Liver (tissue), 9 donors: ENCODE data around the gene RGS17. TPM values are rescaled to one million over a fixed set of nuclear protein-coding genes. Genes with fewer than 3 reads are reported as not detected.

Experiments
- DNase-seq: peaks from one replicate; pipeline ENCODE4 v3.0.0-alpha.2; 2017; ENCODE audit warnings: low spot score
- H3K27ac ChIP-seq, 2 donors: one replicate each; pipeline ENCODE4 v1.7.0; 2013; ENCODE audit warnings: inconsistent platforms in 2 of 2, low read length in 2 of 2, control low read depth in 1 of 2, low read depth in 1 of 2, mild to moderate bottlenecking in 1 of 2
- H3K27me3 ChIP-seq, 4 donors: one replicate each; pipeline versions ENCODE4 v1.6.1 to v1.7.0; 2013; ENCODE audit warnings: low read length in 3 of 4, inconsistent platforms in 1 of 4, mild to moderate bottlenecking in 1 of 4, moderate library complexity in 1 of 4; ENCODE audit not compliant: control insufficient read depth in 4 of 4, insufficient read depth in 4 of 4
- H3K36me3 ChIP-seq, 4 donors: one replicate each; pipeline versions ENCODE4 v1.6.1 to v1.7.0; 2013; ENCODE audit warnings: low read length in 3 of 4, mild to moderate bottlenecking in 3 of 4, low read depth in 1 of 4, moderate library complexity in 1 of 4; ENCODE audit not compliant: control insufficient read depth in 4 of 4, insufficient read depth in 3 of 4
- H3K4me1 ChIP-seq, 4 donors: one replicate each; pipeline versions ENCODE4 v1.6.1 to v1.7.0; 2013; ENCODE audit warnings: low read length in 3 of 4, mild to moderate bottlenecking in 3 of 4, moderate library complexity in 1 of 4; ENCODE audit not compliant: control insufficient read depth in 4 of 4, insufficient read depth in 4 of 4
- H3K4me3 ChIP-seq, 3 donors: one replicate each; pipeline versions ENCODE4 v1.6.1 to v1.7.0; 2013; ENCODE audit warnings: low read length in 3 of 3, control low read depth in 1 of 3, low read depth in 1 of 3, mild to moderate bottlenecking in 1 of 3
- H3K9ac ChIP-seq, 2 donors: one replicate each; pipeline ENCODE4 v1.7.0; 2013; ENCODE audit warnings: low read length in 2 of 2, mild to moderate bottlenecking in 2 of 2, moderate library complexity in 2 of 2, control low read depth in 1 of 2, low read depth in 1 of 2
- H3K9me3 ChIP-seq, 4 donors: one replicate each; pipeline versions ENCODE4 v1.6.1 to v1.7.0; 2013; ENCODE audit warnings: low read length in 3 of 4; ENCODE audit not compliant: control insufficient read depth in 4 of 4
- EGR1 ChIP-seq, 2 donors: IDR thresholded peaks; 2 replicates each; pipeline ENCODE4 v1.6.1; 2016 to 2018; ENCODE audit warnings: antibody characterized with exemption in 2 of 2, low read depth in 2 of 2
- FOXA1 ChIP-seq: IDR thresholded peaks from 2 replicates; pipeline ENCODE4 v1.6.1; 2016; ENCODE audit warnings: antibody characterized with exemption
- FOXA2 ChIP-seq: IDR thresholded peaks from 2 replicates; pipeline ENCODE4 v1.6.1; 2016; ENCODE audit warnings: antibody characterized with exemption
- GABPA ChIP-seq, 2 donors: IDR thresholded peaks in 1 of 2; conservative IDR thresholded peaks in 1 of 2; 2 replicates each; pipeline ENCODE4 v1.6.1; 2016; ENCODE audit warnings: antibody characterized with exemption in 2 of 2, mild to moderate bottlenecking in 1 of 2, moderate library complexity in 1 of 2
- HNF4A ChIP-seq, 2 donors: conservative IDR thresholded peaks; 2 replicates each; pipeline ENCODE4 v1.6.1; 2016; ENCODE audit warnings: antibody characterized with exemption in 2 of 2, mild to moderate bottlenecking in 2 of 2
- HNF4G ChIP-seq: IDR thresholded peaks from 2 replicates; pipeline ENCODE4 v1.6.1; 2016; ENCODE audit warnings: antibody characterized with exemption
- JUND ChIP-seq, 2 donors: IDR thresholded peaks; 2 replicates each; pipeline ENCODE4 v1.6.1; 2016; ENCODE audit warnings: antibody characterized with exemption in 2 of 2
- NR2F2 ChIP-seq: IDR thresholded peaks from 2 replicates; pipeline ENCODE4 v1.6.1; 2016; ENCODE audit warnings: antibody characterized with exemption
- RAD21 ChIP-seq, 2 donors: IDR thresholded peaks; 2 replicates each; pipeline ENCODE4 v1.6.1; 2016; ENCODE audit warnings: antibody characterized with exemption in 2 of 2, mild to moderate bottlenecking in 2 of 2
- SP1 ChIP-seq: IDR thresholded peaks from 2 replicates; pipeline ENCODE4 v1.6.1; 2018; ENCODE audit warnings: antibody characterized with exemption, mild to moderate bottlenecking
- TAF1 ChIP-seq: conservative IDR thresholded peaks from 2 replicates; pipeline ENCODE4 v1.6.1; 2016; ENCODE audit warnings: antibody characterized with exemption, mild to moderate bottlenecking
- YY1 ChIP-seq: IDR thresholded peaks from 2 replicates; pipeline ENCODE4 v1.6.1; 2016; ENCODE audit warnings: antibody characterized with exemption, mild to moderate bottlenecking
- WGBS: extraction: QIAGEN DNeasy Blood & Tissue Kit; methylation state at CpG from one replicate; pipeline ENCODE4 v1.1.7; 2013; 5-methylcytosine and 5-hydroxymethylcytosine counted together
- polyA plus RNA-seq, 2 donors: library from polyadenylated mRNA; stranded (reverse) in 1 of 2; unstranded in 1 of 2; fragments of 200-250 nt in 1 of 2; fragments of >200 nt in 1 of 2; fragmentation: Nextera tagmentation in 1 of 2; extraction: Ambion mirVana in 1 of 2; gene quantifications; one replicate each; pipeline versions ENCODE4 v1.2.1 to v1.2.3, GENCODE V29; 2013 to 2015
- total RNA-seq, 2 donors: library from RNA; depleted of rRNA; stranded (reverse); fragments of >200 nt; gene quantifications; one replicate each; pipeline ENCODE4 v1.2.3, GENCODE V29; 2014
- TF ChIP-seq, protein P1 (sequence below): IDR thresholded peaks from 2 replicates; pipeline ENCODE4 v1.6.1; 2016; ENCODE audit warnings: antibody characterized with exemption
- TF ChIP-seq, protein P2 (sequence below): IDR thresholded peaks from 2 replicates; pipeline ENCODE4 v1.6.1; 2016; ENCODE audit warnings: antibody characterized with exemption
- TF ChIP-seq, protein P3 (sequence below): fragments of 150-350 bp; IDR thresholded peaks from 2 replicates; pipeline ENCODE4 v1.5.1; 2017; ENCODE audit warnings: improper control_type of control experiment, low read depth, low read length; ENCODE audit not compliant: missing input control
- TF ChIP-seq, protein P4 (sequence below): IDR thresholded peaks from 2 replicates; pipeline ENCODE4 v1.6.1; 2016; ENCODE audit warnings: antibody characterized with exemption
- TF ChIP-seq, protein P5 (sequence below): IDR thresholded peaks from 2 replicates; pipeline ENCODE4 v1.6.1; 2016; ENCODE audit warnings: antibody characterized with exemption, mild to moderate bottlenecking
- donor health status: healthy.
- donor health status: healthy.
- donor health status: healthy.
- donor health status: healthy.
- donor health status: healthy.

Gene RGS17
- total and polyA plus RNA-seq, 4 donors: under 0.01 to 0.09 (median 0.03) TPM

DNA sequence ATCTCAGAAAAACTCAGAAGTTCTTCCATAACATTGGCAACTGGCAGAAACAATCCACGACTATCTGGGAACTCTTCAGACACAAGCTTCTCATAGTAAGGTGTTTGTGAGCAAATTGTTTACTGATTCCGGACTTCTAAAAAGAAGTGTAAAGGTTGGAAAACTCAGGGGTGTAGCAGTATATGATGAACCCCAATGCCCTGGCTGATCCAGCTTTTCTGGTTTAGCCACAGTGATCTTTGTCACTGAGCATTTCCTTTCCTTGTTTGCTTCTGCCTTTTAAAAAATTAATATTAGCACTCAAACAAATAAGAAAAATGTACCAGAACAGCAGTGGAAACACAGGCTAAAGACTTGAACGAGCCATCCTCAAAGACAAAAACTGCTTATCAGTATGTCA, 4.9 kb downstream of the RGS17 start:
- Histone ChIP-seq H3K9ac (no peak overlapping the region), H3K27ac (no peak overlapping the region), H3K36me3 (no peaks in the 10 kb centered on the region), H3K9me3 (no peaks in the 10 kb centered on the region), H3K4me3 (no peak overlapping the region), H3K4me1 (peaks cover 8 to 15% (median 14%) of the 10 kb centered on the region in 4 donors), H3K27me3 (peaks cover 0 to 24% (median 7%) of the 10 kb centered on the region in 4 donors)
- TF ChIP-seq HNF4G: no peak
- WGBS: 60% methylated on average over 3 of the region's 3 CpGs
- DNase-seq: no peak

DNA sequence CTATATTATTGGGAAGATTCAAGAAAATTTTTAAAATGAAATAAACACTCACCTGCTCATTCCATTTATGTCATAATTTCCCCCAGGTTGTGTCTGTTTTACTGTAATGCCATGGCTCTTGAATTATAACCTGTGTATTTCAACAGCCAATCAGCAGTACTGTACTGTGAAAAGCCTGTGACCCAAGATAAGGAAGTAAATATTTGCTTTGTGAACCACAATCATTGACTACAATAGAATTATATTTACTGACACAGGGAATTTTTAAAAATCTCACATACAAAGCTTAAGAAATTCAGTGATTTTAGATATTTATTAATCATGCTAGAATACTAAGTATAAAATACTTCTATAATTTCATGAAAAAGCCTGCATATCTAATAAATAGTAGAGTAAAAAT, 6.0 kb downstream of the RGS17 start:
- TF ChIP-seq FOXA1 (no peak), NR2F2 (no peak), SP1 (no peak)
- TF ChIP-seq, protein P1, sequence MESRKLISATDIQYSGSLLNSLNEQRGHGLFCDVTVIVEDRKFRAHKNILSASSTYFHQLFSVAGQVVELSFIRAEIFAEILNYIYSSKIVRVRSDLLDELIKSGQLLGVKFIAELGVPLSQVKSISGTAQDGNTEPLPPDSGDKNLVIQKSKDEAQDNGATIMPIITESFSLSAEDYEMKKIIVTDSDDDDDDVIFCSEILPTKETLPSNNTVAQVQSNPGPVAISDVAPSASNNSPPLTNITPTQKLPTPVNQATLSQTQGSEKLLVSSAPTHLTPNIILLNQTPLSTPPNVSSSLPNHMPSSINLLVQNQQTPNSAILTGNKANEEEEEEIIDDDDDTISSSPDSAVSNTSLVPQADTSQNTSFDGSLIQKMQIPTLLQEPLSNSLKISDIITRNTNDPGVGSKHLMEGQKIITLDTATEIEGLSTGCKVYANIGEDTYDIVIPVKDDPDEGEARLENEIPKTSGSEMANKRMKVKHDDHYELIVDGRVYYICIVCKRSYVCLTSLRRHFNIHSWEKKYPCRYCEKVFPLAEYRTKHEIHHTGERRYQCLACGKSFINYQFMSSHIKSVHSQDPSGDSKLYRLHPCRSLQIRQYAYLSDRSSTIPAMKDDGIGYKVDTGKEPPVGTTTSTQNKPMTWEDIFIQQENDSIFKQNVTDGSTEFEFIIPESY: no peak
- no peak for DNase-seq

DNA sequence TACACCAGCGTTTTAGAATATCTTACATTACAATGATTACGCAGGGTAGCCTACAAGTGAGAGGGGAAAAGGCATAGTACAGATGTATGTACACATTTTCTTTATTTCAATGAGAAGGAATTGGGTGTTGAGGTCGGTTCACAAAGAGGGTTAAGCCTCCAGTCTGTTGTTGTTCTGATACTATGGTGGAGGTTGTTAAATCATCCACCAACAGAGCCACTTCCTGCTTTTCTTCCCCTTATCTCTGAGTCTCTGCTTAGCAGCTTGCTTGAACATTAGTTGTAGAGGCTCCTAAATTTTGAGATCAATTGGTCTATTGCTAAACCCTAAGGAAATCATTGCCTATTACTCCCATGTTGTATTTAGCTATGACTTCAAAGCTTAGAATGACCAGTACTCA, 7.3 kb downstream of the RGS17 start:
- Histone ChIP-seq H3K27me3 (peaks cover 0 to 21% (median 6%) of the 10 kb centered on the region in 4 donors), H3K27ac (no peak overlapping the region), H3K4me3 (no peak overlapping the region), H3K9ac (no peak overlapping the region), H3K4me1 (no peaks in the 10 kb centered on the region), H3K36me3 (no peaks in the 10 kb centered on the region), H3K9me3 (no peaks in the 10 kb centered on the region)
- DNase-seq: no peak
- 43% methylated on average over 3 of the region's 3 CpGs for WGBS
- TF ChIP-seq YY1 (no peak), HNF4A (conservative IDR thresholded peaks at IDR 0.05) (no peak), NR2F2 (no peak), HNF4G (no peak), RAD21 (IDR thresholded peaks at IDR 0.05) (no peak), GABPA (IDR thresholded peaks at IDR 0.05 in 1 of 2, conservative IDR thresholded peaks at IDR 0.05 in 1 of 2) (no peak), FOXA1 (no peak), FOXA2 (no peak), SP1 (no peak), TAF1 (no peak), EGR1 (IDR thresholded peaks at IDR 0.05; ENCODE audit: low read depth in 2 of 2) (no peak), JUND (IDR thresholded peaks at IDR 0.05) (no peak)
- TF ChIP-seq, protein P2, sequence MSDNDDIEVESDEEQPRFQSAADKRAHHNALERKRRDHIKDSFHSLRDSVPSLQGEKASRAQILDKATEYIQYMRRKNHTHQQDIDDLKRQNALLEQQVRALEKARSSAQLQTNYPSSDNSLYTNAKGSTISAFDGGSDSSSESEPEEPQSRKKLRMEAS: no peak
- TF ChIP-seq, protein P3, sequence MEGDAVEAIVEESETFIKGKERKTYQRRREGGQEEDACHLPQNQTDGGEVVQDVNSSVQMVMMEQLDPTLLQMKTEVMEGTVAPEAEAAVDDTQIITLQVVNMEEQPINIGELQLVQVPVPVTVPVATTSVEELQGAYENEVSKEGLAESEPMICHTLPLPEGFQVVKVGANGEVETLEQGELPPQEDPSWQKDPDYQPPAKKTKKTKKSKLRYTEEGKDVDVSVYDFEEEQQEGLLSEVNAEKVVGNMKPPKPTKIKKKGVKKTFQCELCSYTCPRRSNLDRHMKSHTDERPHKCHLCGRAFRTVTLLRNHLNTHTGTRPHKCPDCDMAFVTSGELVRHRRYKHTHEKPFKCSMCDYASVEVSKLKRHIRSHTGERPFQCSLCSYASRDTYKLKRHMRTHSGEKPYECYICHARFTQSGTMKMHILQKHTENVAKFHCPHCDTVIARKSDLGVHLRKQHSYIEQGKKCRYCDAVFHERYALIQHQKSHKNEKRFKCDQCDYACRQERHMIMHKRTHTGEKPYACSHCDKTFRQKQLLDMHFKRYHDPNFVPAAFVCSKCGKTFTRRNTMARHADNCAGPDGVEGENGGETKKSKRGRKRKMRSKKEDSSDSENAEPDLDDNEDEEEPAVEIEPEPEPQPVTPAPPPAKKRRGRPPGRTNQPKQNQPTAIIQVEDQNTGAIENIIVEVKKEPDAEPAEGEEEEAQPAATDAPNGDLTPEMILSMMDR: no peak
- TF ChIP-seq, protein P4, sequence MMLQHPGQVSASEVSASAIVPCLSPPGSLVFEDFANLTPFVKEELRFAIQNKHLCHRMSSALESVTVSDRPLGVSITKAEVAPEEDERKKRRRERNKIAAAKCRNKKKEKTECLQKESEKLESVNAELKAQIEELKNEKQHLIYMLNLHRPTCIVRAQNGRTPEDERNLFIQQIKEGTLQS: no peak
- TF ChIP-seq, protein P5, sequence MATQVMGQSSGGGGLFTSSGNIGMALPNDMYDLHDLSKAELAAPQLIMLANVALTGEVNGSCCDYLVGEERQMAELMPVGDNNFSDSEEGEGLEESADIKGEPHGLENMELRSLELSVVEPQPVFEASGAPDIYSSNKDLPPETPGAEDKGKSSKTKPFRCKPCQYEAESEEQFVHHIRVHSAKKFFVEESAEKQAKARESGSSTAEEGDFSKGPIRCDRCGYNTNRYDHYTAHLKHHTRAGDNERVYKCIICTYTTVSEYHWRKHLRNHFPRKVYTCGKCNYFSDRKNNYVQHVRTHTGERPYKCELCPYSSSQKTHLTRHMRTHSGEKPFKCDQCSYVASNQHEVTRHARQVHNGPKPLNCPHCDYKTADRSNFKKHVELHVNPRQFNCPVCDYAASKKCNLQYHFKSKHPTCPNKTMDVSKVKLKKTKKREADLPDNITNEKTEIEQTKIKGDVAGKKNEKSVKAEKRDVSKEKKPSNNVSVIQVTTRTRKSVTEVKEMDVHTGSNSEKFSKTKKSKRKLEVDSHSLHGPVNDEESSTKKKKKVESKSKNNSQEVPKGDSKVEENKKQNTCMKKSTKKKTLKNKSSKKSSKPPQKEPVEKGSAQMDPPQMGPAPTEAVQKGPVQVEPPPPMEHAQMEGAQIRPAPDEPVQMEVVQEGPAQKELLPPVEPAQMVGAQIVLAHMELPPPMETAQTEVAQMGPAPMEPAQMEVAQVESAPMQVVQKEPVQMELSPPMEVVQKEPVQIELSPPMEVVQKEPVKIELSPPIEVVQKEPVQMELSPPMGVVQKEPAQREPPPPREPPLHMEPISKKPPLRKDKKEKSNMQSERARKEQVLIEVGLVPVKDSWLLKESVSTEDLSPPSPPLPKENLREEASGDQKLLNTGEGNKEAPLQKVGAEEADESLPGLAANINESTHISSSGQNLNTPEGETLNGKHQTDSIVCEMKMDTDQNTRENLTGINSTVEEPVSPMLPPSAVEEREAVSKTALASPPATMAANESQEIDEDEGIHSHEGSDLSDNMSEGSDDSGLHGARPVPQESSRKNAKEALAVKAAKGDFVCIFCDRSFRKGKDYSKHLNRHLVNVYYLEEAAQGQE: no peak
- TF ChIP-seq, protein P1: no peak

More for the DNA sequence above, 6.0 kb downstream of the RGS17 start:
- H3K4me3 ChIP-seq: no peak overlapping the region
- no peak overlapping the region for H3K27ac ChIP-seq
- H3K27me3 ChIP-seq: peaks cover 0 to 24% (median 7%) of the 10 kb centered on the region in 4 donors
- peaks cover 1 to 6% (median 4%) of the 10 kb centered on the region in 4 donors for H3K4me1 ChIP-seq
- no peak overlapping the region for H3K9ac ChIP-seq
- H3K9me3 ChIP-seq: no peaks in the 10 kb centered on the region
- H3K36me3 ChIP-seq: no peaks in the 10 kb centered on the region
